GM23338 (cell line): Measurements from ENCODE around the gene SYNE2.

Source experiments
- CREB1 ChIP-seq: fragments of 250-450 bp; sonication (Bioruptor Pico); IDR thresholded peaks from 2 replicates; pipeline ENCODE4 v1.5.0; 2020; ENCODE audit warnings: low read depth, mild to moderate bottlenecking, moderate library complexity
- CTCF ChIP-seq, 2 experiments: fragments of 200-600 bp in 1 of 2; sonication (generic) in 1 of 2; conservative IDR thresholded peaks; 2 replicates each; pipeline versions ENCODE4 v1.5.1 to v1.6.1; 2016 to 2017; ENCODE audit warnings: antibody characterized with exemption in 2 of 2, low read depth in 2 of 2, mild to moderate bottlenecking in 2 of 2, moderate library complexity in 1 of 2
- ETS1 ChIP-seq: IDR thresholded peaks from 2 replicates; pipeline ENCODE4 v1.6.1; 2016; ENCODE audit warnings: antibody characterized with exemption
- EZH2 ChIP-seq: fragments of 200-600 bp; sonication (generic); IDR thresholded peaks from one replicate; pipeline ENCODE4 v1.8.0; 2017; ENCODE audit warnings: antibody characterized with exemption, mild to moderate bottlenecking, low read depth; ENCODE audit not compliant: unreplicated experiment
- POLR2AphosphoS5 ChIP-seq: IDR thresholded peaks from 2 replicates; pipeline ENCODE4 v1.6.1; 2016; ENCODE audit warnings: antibody characterized with exemption, low read depth
- REST ChIP-seq: IDR thresholded peaks from one replicate; pipeline ENCODE4 v1.6.1; 2018; ENCODE audit warnings: antibody characterized with exemption; ENCODE audit not compliant: unreplicated experiment

- TF ChIP-seq CTCF (conservative IDR thresholded peaks at IDR 0.05; ENCODE audit: low read depth in 2 of 2) (peak; percentile 40 to 74), ETS1 (no peak), POLR2AphosphoS5 (no peak), REST (no peak), EZH2 (no peak), CREB1 (CRISPR knock-in tag) (no peak)
Measured at GRCh38 chr14:64137657-64138290, 285.0 kb downstream of the SYNE2 start.
